Measurements from ENCODE around the gene CFAP107.
"Not testable (repeated sequence)": the region's sequence is repeated elsewhere in the genome, so short reads cannot be mapped to it uniquely, and the experiment has no call there.

The CFAP107 gene, protein sequence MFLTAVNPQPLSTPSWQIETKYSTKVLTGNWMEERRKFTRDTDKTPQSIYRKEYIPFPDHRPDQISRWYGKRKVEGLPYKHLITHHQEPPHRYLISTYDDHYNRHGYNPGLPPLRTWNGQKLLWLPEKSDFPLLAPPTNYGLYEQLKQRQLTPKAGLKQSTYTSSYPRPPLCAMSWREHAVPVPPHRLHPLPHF
- 0 to 0.06 (median 0) reads per million in 9 experiments for total RNA-seq

DNA sequence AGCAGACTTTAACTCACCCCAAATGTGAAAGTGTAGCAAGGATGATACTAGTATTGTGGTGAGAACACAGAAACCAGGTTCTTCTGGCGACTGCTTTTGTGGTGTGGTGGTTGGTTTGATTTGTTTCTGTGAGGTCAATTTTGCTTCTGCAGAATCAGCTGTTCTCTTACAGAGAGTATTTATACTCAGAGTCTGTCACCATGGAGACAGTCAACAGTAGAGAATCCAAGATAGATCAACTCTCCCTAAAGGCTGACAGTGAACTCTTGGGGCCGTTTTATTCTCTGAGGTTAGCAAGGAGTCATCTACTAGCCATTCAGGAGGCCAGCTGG lies at the start of gene CFAP107:
CFAP107 (plus strand) TSS at position 209 of the 332 bp plus-strand sequence. CDS start 231 bp downstream, outside the sequence.
- Mint-ChIP-seq H3K4me3 (no peak within 1 kb of the TSS), H3K27ac (no peak within 1 kb of the TSS), H3K36me3 (ENCODE audit: insufficient read depth) (no peaks in the 10 kb centered on the region), H3K27me3 (peaks cover 72 to 73% of the 10 kb centered on the region in 2 donors), H3K9me3 (peaks cover 12 to 14% of the 10 kb centered on the region in 2 donors), H3K4me1 (ENCODE audit: low read depth in 2 of 2) (no peaks in the 10 kb centered on the region)
- ATAC-seq (replicated peaks) (no peak), DNase-seq (no peak)

DNA sequence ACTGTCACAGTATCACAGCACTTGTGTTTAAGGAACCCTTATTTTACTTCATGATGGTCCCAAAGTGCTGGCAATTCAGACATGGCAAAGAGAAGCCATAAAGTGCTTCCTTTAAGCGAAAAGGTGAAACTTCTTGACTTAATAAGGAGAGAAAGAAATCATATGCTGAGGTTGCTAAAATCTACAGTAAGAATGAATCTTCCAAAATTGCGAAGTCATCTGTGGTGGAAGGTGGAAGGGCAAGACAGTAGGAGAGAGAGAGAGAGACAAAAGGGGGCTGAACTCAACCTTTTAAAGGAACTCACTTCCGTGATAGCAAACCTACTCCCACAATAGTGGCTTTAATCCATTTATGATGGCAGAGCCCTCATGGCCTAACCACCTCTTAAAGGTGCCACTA lies 49.3 kb upstream of the CFAP107 start:
- Mint-ChIP-seq H3K4me3 (no peak overlapping the region), H3K27me3 (peaks cover 45 to 62% of the 10 kb centered on the region in 2 donors), H3K27ac (no peak overlapping the region), H3K9me3 (no peaks in the 10 kb centered on the region), H3K4me1 (ENCODE audit: low read depth in 2 of 2) (no peaks in the 10 kb centered on the region), H3K36me3 (ENCODE audit: insufficient read depth) (no peaks in the 10 kb centered on the region)
- ATAC-seq (replicated peaks) (no peak), DNase-seq (no peak)

DNA sequence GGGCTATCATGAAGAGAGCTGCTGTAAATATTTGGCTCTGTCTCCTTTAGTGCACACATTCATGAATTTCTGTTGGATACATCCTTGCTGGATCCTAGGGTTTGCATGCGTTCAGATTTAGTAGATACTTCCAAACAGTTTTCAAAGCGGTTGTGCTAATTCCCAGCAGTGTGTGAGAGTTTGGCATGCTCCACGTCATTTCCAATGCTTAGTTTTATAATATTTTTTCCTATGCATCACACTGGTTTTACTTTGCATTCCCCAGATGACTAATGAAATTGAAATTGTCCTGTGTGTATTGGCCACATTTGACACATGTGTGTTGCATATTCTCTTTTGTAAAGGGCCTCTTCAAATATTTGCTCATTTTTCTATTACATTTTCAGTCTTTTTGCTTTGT lies 48.6 kb upstream of the CFAP107 start:
- no peak for DNase-seq
- no peak overlapping the region for H3K27ac Mint-ChIP-seq
- H3K4me3 Mint-ChIP-seq, result no peak overlapping the region
- peaks cover 40 to 64% of the 10 kb centered on the region in 2 donors for H3K27me3 Mint-ChIP-seq
- no peaks in the 10 kb centered on the region for H3K36me3 Mint-ChIP-seq (ENCODE audit: insufficient read depth)
- no peaks in the 10 kb centered on the region for H3K9me3 Mint-ChIP-seq
- no peak for ATAC-seq (replicated peaks)
- no peaks in the 10 kb centered on the region for H3K4me1 Mint-ChIP-seq (ENCODE audit: low read depth in 2 of 2)

DNA sequence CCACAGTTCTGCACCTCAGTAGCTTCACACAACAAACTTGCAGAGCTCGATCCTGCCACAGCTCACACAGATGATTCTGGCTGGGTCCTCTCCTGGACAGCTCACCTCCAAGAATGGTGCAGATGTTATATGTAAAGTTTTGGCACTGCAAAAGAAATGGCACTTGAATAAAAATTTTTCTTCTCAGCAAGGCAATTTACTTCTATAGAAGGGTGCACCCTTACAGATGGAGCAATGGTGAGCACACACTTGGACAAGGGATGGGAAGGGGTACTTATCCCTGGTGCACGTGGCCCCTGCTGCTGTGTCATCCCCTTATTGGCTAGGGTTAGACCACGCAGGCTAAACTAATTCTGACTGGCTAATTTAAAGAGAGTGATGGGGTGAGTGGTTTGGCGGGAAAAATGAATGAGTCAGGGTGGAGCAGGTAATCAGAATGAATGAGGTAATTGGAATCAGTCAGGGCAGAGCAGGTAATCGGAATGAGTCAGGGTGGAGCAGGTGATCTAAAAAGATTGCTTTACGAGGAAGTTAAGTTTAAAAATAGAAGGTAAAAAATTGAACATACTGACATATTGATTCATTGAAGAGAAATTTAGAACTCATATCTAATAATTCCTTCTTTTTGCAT lies 42.1 kb upstream of the CFAP107 start:
- no peak for ATAC-seq (replicated peaks)
- Mint-ChIP-seq H3K4me3 (no peak overlapping the region), H3K36me3 (ENCODE audit: insufficient read depth) (peaks cover 4% of the 10 kb centered on the region), H3K27ac (no peak overlapping the region), H3K9me3 (peaks cover 3 to 8% of the 10 kb centered on the region in 2 donors), H3K4me1 (ENCODE audit: low read depth in 2 of 2) (no peaks in the 10 kb centered on the region), H3K27me3 (peaks cover 36 to 62% of the 10 kb centered on the region in 2 donors)
- DNase-seq, result no peak

DNA sequence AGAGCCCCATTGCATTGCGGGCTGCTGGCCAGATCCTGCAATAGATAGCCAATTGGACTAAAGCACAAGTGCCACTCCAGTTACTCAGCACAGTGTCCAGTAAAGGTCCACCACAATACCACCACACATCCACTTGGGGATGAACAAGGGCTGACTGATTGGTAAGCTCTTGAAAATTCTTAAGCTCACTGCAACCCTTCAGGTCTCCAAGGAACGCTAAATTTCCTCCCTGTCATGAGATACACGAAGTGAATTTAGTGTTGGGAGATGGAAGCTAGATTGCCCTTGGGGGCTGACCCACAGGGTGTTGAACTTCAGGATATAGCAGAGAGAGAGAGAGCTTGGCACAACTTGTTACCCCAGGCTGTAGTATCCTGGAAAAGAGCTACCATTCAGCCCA lies 39.9 kb upstream of the CFAP107 start:
- Mint-ChIP-seq H3K36me3 (ENCODE audit: insufficient read depth) (peaks cover 4% of the 10 kb centered on the region), H3K27me3 (peaks cover 39 to 50% of the 10 kb centered on the region in 2 donors), H3K9me3 (peaks cover 3 to 8% of the 10 kb centered on the region in 2 donors), H3K4me1 (ENCODE audit: low read depth in 2 of 2) (no peaks in the 10 kb centered on the region), H3K4me3 (no peak overlapping the region), H3K27ac (no peak overlapping the region)
- no peak for DNase-seq
- ATAC-seq (replicated peaks), result no peak

DNA sequence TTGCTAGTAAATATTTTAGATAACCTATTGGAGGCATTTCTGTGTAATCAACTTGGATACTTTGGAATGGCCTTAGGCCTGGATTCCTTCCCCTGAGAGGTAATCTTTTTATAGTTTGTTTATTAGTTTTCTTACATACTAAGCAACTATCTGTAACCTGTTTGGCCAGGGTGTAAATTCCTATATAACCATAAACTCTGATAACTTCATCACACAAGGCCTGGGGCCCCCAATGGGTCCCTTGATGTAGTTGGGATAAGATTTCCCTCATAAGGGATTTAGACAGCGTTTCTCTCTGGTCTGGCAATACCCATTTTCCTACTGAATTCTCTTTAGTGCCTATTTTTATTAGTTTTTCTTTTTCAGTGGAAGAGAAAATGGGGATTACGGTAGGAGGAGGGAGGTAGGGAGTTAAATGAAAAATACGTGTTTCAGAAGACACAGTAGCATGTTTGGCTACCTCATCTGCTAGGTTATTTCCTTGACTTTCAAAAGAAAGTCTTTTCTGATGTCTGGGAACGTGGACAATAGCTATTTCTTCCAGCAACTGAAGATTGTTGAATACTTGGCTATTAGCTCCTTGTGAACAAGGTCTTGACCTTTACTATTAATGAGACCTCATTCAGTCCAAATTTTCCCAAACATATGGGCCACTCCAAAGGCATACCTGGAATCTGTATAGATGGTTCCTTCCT lies 37.5 kb upstream of the CFAP107 start:
- ATAC-seq (replicated peaks) (no peak), DNase-seq (no peak)
- Mint-ChIP-seq H3K27ac (no peak overlapping the region), H3K36me3 (ENCODE audit: insufficient read depth) (peaks cover 4% of the 10 kb centered on the region), H3K9me3 (peaks cover 3 to 8% of the 10 kb centered on the region in 2 donors), H3K27me3 (peaks cover 54 to 56% of the 10 kb centered on the region in 2 donors), H3K4me1 (ENCODE audit: low read depth in 2 of 2) (no peaks in the 10 kb centered on the region), H3K4me3 (no peak overlapping the region)

DNA sequence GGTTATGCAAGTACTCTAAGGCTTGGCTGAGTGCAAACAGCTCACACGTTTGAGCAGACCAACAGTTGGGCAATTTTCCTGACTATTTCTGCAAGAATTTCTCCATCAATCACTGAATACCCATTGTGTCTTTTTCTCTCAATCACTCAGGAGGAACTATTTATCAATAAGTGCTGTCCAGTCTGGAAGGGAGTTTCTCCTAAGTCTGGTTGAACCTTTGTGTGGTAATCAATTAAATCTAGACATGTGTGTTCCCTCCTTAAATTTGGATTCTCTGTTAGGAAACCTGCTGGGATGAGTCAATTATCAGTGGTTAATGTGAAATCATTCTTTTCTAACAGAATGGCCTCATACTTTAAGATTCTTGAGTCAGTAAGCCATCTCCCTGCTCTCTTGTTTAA lies 36.9 kb upstream of the CFAP107 start:
- H3K27ac Mint-ChIP-seq, result no peak overlapping the region
- peaks cover 4% of the 10 kb centered on the region for H3K36me3 Mint-ChIP-seq (ENCODE audit: insufficient read depth)
- peaks cover 59 to 61% of the 10 kb centered on the region in 2 donors for H3K27me3 Mint-ChIP-seq
- DNase-seq (no peak), ATAC-seq (replicated peaks) (no peak)
- peaks cover under 1 to 3% of the 10 kb centered on the region in 2 donors for H3K9me3 Mint-ChIP-seq
- no peaks in the 10 kb centered on the region for H3K4me1 Mint-ChIP-seq (ENCODE audit: low read depth in 2 of 2)
- no peak overlapping the region for H3K4me3 Mint-ChIP-seq

DNA sequence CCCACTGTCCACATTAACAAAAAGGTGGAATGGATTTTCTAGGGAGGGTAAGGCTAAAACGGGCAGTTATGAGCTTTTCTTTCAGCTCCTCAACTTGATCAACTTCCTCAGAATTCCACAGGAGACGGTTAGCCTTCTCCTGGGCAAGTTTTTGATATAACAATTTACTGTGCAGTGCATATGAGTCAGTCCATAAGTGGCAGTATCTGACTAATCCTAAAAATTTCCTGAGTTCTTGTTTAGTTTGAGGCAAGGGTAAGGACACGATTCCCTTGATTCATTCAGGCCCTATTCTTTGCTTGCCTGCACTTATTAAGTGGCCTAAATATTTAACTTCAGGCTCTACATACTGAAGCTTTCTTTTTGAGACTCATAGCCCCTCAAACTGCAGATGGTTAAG lies 36.3 kb upstream of the CFAP107 start:
- peaks cover 4% of the 10 kb centered on the region for H3K36me3 Mint-ChIP-seq (ENCODE audit: insufficient read depth)
- no peak for ATAC-seq (replicated peaks)
- H3K4me1 Mint-ChIP-seq (ENCODE audit: low read depth in 2 of 2), result no peaks in the 10 kb centered on the region
- DNase-seq, result no peak
- no peak overlapping the region for H3K27ac Mint-ChIP-seq
- H3K4me3 Mint-ChIP-seq, result no peak overlapping the region
- H3K27me3 Mint-ChIP-seq, result peaks cover 62% of the 10 kb centered on the region in 2 donors
- H3K9me3 Mint-ChIP-seq, result no peaks in the 10 kb centered on the region

DNA sequence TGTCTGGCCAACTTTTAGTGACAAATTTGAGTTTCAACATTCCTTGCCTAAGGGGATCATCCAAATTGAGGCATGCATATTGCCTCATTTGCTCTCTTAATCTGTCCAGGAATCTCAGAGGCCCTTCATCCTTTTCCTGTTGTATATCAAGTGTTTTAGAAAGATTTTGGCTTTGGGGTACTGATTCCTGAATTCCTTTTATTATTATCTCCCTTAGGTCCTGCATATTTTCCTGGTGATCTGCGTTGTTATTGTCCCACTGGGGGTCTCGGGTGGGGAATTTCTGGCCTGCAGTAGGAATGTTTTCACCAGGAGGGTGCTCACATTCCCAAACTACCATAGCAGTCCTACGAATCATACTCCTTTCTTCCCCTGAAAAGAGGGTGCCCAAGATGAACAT lies 34.5 kb upstream of the CFAP107 start:
- DNase-seq, result no peak
- Mint-ChIP-seq H3K27ac (no peak overlapping the region), H3K36me3 (ENCODE audit: insufficient read depth) (peaks cover 4% of the 10 kb centered on the region), H3K4me1 (ENCODE audit: low read depth in 2 of 2) (no peaks in the 10 kb centered on the region), H3K27me3 (peaks cover 66 to 69% of the 10 kb centered on the region in 2 donors), H3K4me3 (no peak overlapping the region), H3K9me3 (no peaks in the 10 kb centered on the region)
- ATAC-seq (replicated peaks), result no peak

DNA sequence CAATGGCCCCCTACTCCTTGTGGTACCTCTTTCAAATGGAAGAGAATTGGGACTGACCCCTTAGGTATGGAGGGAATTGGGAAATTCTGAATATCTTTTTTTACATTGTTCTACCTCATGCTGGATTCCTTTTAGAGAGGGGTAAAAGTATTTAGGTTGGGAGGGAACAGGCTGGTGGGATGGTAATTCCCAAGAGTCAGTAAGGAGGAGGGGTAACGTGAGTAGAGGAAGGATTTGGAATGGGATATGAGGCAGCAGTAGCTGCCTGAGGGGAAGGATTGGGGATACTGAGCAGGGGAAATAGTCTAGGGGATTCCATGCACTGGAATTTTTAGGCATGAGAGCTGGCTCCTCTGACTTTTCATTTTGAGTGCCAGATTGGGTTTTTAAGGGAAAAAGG lies 33.9 kb upstream of the CFAP107 start:
- Mint-ChIP-seq H3K27me3 (peaks cover 61 to 66% of the 10 kb centered on the region in 2 donors), H3K27ac (no peak overlapping the region), H3K4me1 (ENCODE audit: low read depth in 2 of 2) (no peaks in the 10 kb centered on the region), H3K36me3 (ENCODE audit: insufficient read depth) (peaks cover 4% of the 10 kb centered on the region), H3K9me3 (no peaks in the 10 kb centered on the region), H3K4me3 (no peak overlapping the region)
- ATAC-seq (replicated peaks), result no peak
- DNase-seq, result no peak

DNA sequence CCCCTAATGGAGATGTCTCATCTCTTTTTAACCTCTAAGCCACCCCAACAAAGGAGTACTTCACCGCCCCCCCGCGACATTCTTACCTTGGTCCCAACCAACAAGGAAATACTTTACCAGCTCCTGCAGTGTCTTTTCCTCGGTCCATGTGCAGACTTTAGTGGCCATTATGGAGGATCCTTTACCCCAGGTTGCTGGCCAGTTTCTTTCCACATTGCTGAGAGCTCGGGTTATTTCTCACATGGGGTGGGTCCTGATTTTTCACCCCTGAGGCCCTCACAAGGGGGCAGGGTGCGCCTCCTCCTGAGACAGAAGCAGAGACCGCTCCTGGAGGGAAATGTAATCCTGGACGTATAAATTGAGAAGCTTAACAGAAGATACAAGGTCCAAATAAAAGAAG lies 33.1 kb upstream of the CFAP107 start:
- no peak for DNase-seq
- Mint-ChIP-seq H3K4me1 (ENCODE audit: low read depth in 2 of 2) (no peaks in the 10 kb centered on the region), H3K27ac (no peak overlapping the region), H3K27me3 (peaks cover 62 to 66% of the 10 kb centered on the region in 2 donors), H3K9me3 (no peaks in the 10 kb centered on the region), H3K4me3 (no peak overlapping the region), H3K36me3 (ENCODE audit: insufficient read depth) (peaks cover 1% of the 10 kb centered on the region)
- ATAC-seq (replicated peaks), result no peak

DNA sequence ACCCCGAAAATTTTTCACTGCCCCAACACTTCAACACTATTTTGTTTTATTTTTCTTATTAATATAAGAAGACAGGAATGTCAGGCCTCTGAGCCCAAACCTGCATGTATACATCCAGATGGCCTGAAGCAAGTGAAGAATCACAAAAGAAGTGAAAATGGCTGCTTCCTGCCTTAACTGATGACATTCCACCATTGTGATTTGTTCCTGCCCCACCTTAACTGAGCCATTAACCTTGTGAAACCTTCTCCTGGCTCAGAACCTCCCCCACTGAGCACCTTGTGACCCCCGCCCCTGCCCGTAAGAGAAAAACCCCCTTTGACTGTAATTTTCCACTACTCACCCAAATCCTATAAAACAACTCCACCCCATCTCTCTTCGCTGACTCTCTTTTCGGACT lies 32.3 kb upstream of the CFAP107 start:
- H3K4me1 Mint-ChIP-seq (ENCODE audit: low read depth in 2 of 2); ATAC-seq (replicated peaks); H3K4me3 Mint-ChIP-seq; H3K9me3 Mint-ChIP-seq; H3K36me3 Mint-ChIP-seq (ENCODE audit: insufficient read depth); H3K27ac Mint-ChIP-seq; DNase-seq: not testable (repeated sequence)
- peaks cover 65 to 66% of the 10 kb centered on the region in 2 donors for H3K27me3 Mint-ChIP-seq

DNA sequence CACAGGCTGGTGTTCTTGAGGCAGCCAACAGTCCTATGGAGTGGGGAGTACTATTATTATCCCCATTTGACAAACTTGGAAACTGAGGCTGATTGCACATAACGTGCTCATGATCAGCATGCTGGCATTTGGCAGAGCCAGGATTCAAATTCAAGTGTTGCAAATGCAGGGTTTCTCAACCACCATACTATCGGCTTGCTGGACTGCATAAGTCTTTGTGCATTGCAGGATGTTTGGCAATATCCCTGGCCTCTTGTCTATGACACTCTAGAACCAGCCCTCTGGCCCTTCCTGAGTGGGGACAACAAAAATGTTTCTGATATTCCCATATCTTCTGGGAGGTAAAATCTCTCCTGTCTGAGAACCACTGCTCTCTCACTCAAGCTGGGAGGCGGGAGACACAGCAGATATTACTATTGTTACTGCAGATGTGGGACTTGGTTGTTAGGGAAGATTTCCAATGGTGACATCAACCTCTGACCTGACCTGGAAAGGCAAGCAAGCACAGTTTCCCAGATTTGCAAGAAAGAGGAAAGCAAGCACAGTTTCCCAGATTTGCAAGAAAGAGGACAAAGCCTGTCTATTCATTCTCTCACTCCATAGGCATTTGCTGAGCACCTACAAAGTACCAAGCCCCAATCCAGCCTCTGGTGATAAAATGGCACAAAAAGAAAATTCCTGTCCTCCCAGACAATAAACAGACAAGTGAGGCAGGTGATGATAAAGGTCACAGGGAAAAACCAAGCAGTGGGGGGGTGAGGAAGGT lies 31.1 kb upstream of the CFAP107 start:
- no peaks in the 10 kb centered on the region for H3K9me3 Mint-ChIP-seq
- DNase-seq (no peak), ATAC-seq (replicated peaks) (no peak)
- H3K27ac Mint-ChIP-seq, result no peak overlapping the region
- H3K4me3 Mint-ChIP-seq, result no peak overlapping the region
- H3K36me3 Mint-ChIP-seq (ENCODE audit: insufficient read depth), result no peaks in the 10 kb centered on the region
- no peaks in the 10 kb centered on the region for H3K4me1 Mint-ChIP-seq (ENCODE audit: low read depth in 2 of 2)
- peaks cover 74 to 78% of the 10 kb centered on the region in 2 donors for H3K27me3 Mint-ChIP-seq

All from effector memory CD8-positive, alpha-beta T cell (primary cell).